ENCODE results near the gene TMEM232.

DNA sequence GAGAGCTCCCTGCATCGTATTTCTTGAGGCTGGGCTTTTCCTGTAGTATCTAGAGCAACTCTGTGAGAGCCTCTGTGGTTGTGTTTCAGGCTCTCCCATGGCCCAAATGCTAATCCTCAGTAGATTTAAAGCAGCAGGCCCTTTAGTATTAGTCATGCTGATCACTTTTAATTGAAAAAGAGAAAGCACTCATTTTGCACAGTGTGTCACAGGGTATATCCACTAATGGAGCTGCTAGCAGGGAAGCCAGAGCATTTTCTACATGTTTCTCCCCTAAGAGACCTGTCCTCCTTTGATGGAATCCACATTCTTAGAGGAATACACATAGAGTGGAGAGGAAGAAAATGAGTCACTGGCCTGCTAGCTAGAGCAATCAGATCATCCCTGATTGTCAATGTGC is 348.5 kb downstream of the TMEM232 start:
- TF ChIP-seq POLR2A (conservative IDR thresholded peaks at IDR 0.05) (no peak), ETS2 (tag; IDR thresholded peaks at IDR 0.05; ENCODE audit: borderline replicate concordance, poor library complexity, severe bottlenecking) (no peak), RAD51 (IDR thresholded peaks at IDR 0.05; ENCODE audit: borderline replicate concordance, low read depth) (no peak)
- TF ChIP-seq, protein P1, sequence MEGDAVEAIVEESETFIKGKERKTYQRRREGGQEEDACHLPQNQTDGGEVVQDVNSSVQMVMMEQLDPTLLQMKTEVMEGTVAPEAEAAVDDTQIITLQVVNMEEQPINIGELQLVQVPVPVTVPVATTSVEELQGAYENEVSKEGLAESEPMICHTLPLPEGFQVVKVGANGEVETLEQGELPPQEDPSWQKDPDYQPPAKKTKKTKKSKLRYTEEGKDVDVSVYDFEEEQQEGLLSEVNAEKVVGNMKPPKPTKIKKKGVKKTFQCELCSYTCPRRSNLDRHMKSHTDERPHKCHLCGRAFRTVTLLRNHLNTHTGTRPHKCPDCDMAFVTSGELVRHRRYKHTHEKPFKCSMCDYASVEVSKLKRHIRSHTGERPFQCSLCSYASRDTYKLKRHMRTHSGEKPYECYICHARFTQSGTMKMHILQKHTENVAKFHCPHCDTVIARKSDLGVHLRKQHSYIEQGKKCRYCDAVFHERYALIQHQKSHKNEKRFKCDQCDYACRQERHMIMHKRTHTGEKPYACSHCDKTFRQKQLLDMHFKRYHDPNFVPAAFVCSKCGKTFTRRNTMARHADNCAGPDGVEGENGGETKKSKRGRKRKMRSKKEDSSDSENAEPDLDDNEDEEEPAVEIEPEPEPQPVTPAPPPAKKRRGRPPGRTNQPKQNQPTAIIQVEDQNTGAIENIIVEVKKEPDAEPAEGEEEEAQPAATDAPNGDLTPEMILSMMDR (IDR thresholded peaks at IDR 0.05 in 2 of 3, conservative IDR thresholded peaks at IDR 0.05 in 1 of 3; ENCODE audit: insufficient read depth in 2 of 3, low read depth in 1 of 3, low read length in 3 of 3), result no peak
